Urothelium cell line (cell line): Measurements from ENCODE around the gene KLF15.
A peak's percentile ranks its signal among the peaks of the same experiment; 100 is the strongest.

Source experiments
- DNase-seq: peaks from one replicate; pipeline ENCODE4 v3.0.0; 2011; ENCODE audit warnings: low spot score, mixed read lengths
- FAIRE-seq: peaks from 2 replicates; lab custom pipeline; 2011; peaks lifted over from hg19 to GRCh38; lab: Jason Lieb, UNC

Gene KLF15

DNA sequence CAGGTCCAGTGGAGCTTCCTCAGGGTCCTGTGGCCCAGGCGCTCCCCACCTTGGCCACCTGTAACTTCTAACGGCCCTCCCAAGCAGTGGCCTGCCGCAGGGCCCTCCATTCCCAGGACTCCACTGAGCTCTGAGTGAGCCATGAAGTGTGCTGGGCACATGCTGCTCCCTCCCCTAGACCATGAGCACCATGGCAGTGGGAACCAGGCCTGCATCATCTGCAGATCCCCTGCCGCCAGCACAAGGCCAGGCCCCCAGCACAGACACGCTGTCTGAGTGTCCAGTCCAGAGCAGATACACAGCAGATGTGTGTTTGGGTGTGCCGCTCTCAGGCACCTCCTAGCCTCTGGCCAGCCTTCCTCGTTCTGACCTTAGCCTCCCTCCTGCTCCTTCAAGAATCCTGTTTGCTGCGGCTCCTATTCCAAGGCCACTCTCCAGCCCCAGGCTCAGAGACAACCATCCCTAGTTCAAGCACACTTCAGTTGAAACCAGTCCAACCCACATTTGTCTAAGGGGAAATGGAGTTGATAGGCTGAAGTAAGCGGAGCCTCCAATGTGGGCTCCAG lies 7.0 kb upstream of the KLF15 start:
- FAIRE-seq: peak; percentile 91
- no peak for DNase-seq

DNA sequence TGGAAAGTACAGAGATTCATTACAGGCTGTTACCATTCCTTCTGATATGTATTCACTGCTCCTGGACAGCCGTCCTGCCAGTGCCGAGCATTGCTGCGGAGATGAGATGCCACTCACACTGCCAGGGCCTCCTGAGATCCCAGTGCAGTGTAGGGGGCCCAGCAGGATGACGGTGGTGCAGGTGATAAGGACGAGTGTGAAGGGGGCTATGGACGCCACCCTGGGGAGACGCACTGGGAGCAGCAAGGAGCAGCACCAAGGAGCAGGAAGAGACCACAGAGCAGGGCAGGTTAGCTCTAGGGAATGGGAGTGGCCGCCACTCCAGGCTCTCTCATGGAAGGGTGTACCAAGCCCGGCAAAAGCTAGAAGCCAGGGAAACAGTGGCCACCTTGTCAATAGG lies 4.0 kb upstream of the KLF15 start:
- FAIRE-seq: no peak
- DNase-seq: no peak

DNA sequence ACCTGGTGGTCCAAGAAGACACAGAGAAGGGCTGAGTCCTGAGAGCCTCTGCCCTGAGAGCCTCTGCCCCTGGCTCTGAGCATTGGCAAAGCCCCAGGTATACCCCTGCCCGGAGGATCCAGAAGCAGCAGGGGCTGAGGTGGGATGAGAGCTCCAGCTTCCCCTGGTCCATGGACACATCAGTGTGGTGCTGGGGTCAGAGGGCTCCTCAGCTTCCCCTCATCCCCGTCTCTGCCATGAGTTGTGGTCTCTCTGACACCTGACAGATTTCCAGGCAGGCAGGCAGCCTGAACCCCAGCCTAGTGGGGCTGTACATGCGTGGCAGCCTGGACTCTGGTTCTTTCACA lies 3.5 kb upstream of the KLF15 start:
- DNase-seq (no peak), FAIRE-seq (no peak)

DNA sequence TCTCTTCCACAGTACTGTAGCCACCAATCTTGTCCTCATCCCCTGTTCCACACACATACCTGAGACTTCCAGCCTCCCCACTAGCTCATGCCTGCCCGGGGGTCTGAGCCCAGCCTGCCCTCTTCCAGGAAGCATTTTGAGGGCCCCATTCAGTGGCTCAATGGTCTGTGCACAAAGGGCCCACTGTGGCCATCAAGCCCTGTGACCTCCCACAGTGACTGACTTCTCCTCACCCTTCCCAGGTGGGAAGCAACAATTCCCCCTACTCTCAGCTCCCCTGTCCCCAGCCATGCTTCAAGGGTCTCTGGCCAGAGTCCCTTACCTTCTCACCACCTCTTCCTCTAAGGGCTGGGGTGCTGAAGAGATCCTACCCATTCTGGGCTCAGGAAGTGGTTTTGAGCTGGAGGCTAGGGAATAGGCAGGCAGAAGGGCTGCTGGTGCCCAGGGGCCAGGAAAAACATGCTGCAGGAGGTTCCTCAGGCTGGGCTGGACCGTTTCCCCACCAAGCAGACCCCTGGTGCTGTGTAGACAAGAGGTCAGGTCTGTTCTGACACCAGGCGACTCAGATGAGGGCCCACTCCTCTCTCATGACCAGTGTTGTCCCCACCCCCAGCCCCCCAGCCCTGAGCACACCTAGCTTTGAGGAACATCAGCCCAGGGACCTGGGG lies 3.0 kb upstream of the KLF15 start:
- no peak for DNase-seq
- no peak for FAIRE-seq

DNA sequence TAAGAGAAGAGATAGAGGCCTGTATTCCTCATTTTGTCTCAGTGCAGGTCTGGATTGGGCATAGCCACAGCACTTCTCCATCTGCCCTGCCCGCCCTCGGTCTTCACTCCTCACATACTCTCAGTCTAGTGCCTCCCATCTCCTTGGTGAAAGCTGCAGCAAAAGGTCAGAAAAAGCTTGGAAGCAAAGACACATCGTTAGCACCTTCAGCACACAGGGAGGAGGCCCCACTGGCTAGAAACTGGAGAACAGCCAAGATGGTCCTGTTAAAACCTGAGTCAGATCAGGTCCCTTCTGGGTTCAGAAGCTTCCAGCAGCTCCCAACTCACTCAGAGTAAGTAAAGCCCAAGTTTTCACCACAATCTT lies 1.6 kb upstream of the KLF15 start:
- FAIRE-seq: no peak
- DNase-seq: no peak

DNA sequence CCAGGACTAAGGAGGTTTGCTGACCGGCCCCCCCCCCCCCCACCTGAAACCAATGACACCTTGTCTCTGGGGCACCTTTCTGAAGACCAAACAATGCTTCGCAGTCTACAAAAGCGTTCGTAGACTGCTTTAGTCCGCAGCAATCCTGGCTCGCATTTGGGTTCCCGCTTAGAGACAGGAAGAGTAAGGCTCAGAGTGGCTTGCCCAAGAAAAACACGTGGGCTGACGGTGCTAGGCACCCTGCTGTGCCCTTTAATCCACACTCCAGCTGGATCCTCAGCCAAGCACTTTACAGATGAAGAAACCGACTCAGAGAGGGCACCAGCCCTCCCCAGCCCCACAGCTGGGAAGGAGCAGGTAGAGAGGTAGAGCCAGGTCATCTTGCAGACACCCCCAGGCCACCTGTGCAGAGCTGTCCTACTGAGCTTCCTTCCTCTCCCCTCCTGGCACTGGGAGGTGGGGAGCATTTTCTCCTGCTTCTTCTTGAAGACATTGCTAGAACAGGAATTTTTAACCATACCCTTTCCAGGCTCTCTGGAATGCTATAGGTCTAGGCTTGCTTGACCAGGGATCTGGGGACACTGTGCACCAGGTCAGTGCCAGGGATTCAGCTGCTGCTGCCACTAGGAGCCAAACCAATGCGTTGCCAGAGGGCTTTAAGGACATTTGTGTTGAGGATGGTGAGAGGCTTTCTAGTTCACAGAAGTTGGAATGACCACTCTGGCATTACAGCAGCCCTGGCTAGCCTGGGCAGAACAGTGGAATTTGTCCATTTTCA lies 1.0 kb upstream of the KLF15 start:
- no peak for DNase-seq

DNA sequence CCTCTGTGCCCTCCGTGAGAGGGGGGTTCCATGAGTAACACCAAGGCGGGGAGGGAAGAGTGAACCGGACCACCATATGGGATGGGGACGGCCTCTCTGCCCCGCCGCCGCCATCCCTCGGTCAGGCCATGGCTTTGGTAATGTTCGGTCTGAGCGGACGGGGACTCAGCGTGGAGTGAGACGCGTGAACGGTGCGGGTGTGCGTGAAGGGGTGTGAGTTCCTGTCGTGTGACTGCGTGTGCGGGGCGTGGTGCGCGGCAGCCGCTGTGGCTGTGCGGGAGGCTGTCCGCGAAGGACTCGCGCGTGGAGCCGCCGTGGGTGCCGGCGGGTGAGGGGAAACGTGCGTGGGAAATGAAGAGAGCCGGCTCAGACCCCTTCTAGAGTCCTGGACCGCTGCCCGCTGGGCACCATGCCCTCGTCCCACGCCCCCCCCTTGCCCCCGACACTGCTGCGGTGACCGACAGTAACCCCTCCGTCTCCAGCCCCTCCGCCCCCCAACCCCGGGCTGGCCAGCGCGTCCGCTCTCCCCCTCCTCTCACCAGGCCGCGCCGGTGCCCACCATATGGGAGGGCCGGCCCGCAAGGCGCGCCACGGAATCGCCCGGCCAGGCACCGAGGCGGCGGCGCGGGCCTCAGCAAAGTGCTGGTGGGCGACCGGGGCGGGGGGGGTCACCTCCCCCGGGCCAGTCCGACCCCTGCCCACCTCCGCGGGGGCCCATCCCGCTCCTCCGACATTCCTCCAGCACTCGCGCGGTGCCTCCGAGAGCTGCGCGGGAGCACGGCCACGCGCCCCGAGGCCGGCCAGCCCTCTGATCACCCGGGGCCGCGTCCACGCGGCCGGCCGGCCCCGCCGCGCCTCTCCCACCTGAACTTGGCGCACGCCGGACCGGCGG lies 589 bp downstream of the KLF15 start:
- FAIRE-seq: peak; percentile 89
- peak; percentile 41 for DNase-seq

More for the DNA sequence above, 1.0 kb upstream of the KLF15 start:
- peak; percentile 35 for FAIRE-seq

DNA sequence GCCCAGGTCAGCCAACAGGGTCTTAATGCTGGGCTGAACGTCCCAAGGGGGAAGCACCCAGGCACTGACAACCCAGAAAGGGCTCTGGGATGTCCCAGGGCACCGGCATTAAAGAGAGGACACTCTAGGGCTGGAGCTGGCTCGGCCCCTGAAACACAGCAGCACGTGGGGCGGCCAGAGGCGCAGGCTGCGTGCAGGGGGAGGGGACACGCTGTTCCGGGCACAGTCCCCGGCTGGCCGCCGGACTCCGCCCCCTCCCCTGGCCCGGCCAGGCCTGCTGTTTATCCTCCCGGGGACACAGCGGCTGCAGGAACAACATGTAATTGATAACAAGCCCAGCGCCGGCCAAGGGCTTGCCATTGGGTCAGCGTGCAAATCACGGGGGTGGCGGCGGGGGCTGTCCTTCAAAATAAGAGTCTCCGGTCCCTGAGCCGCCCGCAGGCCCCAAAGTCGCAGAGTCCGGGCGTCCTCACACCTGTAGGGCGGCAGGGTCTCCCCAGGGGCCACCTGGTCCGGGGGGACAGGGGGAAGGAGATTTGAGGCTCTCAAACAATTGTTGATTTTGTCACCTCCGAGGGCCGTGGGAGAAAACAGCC lies 1.3 kb downstream of the KLF15 start:
- DNase-seq (peak; percentile 87), FAIRE-seq (peak; percentile 81)

DNA sequence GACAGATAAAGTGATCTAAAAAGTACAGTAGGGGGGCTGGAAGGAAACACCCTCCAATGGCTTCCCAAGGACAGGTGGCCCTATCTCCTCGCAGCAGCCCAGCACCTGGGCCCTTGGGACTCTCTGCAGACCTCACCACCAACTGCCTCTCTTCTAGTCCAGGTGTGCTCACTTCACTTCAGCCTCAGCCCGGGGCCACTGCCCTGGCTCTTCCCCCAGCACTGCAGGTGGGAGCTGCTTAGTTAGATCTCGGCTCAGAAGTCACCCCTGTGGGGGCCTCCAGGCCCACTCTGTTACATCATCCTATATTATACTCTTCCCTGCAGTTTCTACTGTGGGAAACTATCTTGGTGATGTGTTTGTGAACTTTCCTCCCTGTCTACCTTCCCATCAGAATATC lies 2.0 kb downstream of the KLF15 start:
- DNase-seq (no peak), FAIRE-seq (no peak)

DNA sequence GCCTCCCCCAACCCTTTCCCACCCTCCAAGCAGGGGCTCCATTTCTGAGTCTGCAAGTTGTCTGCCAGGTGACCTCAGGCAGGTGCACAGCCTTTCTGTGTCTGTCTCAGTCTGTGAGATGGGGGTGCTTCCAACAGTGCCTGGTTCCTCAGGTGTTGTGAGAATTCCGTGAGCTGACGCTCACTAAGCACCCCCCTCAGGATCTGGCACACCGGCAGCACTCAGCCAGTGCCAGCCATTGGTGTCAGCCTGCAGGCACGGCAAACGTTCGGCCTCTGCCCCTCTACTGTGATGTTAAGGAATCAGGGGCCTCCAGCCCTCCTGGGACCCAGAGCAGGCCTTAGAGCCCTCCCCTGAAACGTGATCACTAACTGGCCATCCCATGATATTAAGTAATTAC lies 2.4 kb downstream of the KLF15 start:
- DNase-seq: no peak
- no peak for FAIRE-seq

DNA sequence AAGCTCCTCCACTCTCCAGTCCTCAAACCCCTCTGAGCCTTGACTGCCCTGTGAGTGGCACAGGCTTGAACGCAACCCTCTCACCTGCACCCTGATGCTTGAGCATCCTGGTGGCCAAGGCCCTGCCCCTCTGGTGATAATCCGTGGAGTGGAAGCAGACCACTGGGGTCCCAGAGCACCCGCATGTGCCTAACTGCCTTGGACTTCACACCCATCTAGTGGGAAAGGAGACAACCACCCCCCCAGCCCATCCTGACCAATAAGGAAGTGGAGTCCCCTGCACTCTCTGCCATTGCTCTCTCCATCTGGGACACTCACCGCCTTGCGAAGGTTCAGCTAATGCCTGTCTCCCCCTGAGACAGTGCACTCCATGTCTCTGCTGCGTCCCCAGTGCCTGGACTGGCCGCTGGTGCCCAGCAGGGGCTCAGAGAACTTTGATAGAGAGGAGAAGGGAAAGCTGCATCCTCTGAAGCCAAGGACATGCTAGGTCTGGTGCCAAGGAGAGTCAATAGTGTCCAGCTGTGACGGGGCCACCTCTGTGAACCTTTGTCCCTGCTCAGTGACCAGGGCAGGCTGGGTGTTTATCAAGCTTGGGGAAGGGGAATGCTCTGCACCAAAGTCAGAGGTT lies 3.4 kb downstream of the KLF15 start:
- FAIRE-seq (no peak), DNase-seq (no peak)

DNA sequence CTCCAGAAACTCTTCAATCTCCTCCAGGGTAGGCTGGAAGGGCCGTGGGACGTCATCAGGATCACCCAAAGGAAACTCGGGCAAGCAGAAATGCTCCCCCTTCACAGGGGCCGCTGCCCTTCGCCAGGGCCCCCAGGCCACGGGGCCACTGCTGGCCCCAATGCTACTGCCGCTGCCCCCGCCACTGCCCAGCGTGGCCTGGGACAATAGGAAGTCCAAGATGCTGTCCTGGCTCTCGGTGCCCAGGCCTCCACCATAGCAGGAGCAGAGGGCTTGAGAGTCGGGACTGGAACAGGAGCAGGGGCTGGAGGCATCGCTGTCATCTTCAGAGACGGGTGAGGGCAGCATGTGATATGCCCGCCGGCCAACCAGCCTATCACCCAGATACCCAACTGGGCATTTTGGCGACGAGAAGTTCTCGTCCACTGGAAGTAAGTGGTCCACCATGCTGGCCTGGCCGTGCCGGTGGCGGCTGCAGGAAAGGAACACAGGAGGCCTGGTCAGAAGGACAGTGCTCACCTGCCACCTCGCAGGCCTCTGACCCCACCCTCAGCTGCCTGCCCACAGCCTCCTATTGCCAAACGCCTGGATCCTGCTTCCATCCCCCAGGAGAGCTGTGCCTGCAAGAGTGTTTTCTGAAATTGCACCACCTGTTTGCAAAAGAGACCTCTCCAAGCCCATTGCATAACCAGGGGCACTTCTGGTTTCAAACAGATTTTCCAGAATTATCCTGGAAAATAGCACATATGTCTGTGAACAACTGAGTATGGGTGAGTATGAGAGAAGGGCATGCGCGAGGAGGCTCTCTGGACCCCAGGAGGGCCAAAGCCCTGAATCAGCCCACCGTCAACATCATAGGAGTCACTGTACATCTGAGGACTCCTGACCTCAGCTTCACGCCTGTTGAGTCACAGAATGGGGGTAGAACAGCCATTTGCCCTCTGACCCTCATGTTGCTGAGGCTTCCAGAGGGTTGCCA lies 4.4 kb downstream of the KLF15 start:
- no peak for DNase-seq
- FAIRE-seq: no peak

DNA sequence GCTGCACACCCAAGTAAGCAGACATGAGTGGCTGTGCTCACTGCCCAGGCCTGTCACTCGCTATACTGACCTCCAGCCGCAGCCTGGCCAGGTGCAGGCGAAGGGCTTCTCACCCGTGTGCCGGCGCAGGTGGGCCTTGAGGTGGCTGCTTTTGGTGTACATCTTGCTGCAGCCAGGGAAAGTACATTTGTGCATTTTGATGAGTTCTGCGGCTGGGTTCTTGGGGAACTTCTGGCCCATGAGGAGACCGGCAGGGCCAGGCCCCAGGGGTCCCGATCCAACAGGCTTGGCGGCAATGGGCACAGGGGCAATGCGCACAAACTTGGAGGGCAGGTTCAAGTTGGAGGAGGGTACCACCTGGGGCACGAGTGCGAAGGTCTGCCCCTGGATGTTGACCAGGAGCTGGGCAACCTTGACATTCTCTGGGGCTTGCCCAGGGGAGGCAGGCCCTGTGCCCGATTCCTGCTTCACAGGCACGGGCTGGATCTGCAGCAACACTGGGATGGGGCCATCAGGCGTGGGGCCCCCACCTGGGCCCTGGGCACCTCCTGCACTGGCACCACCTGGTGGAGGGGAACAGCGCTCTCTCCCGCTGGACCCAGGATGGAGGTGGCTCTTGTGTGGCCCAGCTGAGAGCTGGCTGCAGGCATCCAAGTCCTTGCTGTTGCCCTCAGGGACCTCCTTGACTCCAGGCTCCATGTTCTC lies 5.3 kb downstream of the KLF15 start:
- DNase-seq (no peak), FAIRE-seq (peak; percentile 13)

DNA sequence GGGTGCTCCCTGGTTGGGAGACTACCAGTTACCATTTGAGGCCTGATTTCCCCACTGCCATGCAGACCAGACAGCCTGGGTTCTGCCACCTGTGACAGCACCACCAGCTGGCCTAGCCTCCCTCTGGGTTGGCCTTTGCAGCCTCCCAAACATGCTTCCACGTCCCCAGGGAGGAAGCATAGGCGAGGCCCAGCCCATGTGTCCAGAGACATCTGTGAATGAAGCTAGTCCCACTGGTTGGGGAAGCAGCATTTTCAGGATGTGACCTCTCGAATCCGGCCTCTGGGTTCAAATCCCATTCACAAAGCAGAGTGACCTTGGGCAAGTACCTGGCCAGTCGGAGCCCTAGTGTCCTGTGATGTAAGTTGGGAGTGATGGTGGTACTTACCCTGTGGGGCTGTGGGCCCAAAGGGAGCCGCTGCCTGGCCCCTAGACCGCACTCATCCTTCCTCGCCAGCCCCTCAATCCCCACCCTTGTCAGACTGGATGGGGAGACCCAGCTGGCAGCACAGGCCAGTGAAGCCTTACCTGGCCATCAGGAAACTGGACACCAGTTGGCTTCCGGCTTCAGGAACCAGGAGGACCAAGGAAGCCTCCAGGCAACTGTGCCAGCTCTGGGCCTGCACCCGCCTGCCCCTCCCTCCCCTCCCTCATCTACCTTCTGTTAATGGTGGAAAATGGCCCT lies 6.0 kb downstream of the KLF15 start:
- FAIRE-seq (no peak), DNase-seq (no peak)

DNA sequence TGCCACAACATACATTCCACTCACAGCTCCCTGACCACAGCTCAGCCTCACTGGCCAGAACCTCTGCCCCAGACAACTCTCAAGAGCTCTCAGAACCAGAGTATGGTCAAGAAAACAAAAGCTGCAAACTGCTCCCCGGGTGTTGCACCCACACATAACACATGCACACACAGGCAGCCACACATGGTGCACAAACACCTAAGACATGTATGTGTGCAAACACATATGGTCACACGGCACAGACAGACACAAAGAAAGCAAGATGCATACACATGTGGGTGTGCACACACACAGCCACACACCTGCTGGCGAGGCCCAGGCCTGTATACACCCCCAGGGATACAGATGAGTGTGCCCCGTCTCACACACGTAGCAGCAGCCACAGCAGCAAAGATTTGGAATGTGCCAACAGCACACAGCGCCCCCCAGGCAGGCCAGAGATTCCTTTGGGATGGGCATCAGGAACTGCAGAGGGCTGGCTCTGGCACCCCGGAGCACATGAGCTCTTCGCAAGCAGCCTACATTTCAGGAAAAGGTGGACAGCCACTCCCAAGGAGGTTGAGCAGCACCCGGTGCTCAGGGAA lies 6.6 kb downstream of the KLF15 start:
- DNase-seq (no peak), FAIRE-seq (peak; percentile 5)

DNA sequence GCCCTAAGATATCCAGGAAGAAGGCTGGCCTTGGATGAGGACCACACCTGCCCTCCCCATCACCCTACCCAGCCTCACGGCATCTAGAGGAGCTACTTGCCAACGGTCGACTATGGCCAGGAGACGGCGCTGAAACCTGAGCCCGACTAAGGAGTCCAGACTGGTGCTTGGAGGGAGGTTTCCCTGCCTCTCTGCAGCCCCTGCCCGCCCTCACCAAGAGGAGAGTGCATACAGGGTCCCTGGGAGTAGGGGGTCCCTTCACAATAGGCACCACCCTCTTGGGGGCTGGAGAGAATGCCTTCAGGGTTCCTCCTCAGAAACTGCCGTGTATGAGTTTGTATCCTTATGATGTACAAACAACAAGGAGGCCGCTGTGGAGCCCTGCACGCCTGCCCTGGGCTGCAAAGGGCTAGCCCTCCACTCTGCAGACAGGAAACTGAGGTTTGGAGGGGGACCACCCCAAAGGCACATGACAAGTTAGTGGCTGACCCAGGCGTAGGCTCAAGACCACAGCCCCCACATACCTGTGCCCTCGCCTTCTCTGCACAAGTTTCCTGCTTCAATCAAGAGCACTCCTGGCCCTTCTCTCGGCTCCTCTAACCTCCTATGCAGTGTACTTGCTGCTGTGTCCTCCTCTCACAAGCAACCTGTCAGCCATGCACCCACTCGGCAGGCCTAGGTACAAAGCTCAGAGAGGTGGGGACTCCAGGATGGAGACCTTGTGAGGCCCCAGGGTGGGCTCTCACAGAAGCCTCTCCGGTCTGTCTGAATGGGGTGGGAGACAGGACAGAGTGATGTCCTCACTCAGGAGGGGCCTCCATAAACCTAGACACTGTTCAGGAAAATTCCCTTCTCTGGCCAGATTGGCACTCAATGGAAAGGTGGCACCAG lies 7.4 kb downstream of the KLF15 start:
- FAIRE-seq (no peak), DNase-seq (no peak)

DNA sequence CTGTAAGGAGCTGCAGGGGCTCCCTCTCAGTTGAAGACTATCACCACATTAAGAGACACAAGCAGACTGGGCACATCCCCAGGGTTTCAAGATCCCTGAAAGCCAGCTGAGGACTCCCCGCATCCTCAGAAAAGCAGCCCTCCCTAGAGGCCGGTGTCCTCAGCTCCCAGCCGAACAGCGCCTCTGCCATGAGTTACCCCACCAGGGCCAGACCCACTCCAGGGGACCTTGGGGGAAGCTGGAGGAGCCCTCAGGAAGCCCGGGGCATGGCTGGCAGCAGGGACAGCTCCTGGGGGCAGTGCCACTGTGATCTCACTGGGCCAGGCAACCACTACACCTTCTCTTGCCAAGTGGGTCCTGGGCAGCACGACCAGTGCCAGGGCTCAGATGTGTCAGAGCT lies 8.1 kb downstream of the KLF15 start:
- FAIRE-seq: no peak

More for the DNA sequence above, 8.1 kb downstream of the KLF15 start:
- DNase-seq: no peak
